ENCODE data around the gene ABTB2.

The ABTB2 gene

DNA sequence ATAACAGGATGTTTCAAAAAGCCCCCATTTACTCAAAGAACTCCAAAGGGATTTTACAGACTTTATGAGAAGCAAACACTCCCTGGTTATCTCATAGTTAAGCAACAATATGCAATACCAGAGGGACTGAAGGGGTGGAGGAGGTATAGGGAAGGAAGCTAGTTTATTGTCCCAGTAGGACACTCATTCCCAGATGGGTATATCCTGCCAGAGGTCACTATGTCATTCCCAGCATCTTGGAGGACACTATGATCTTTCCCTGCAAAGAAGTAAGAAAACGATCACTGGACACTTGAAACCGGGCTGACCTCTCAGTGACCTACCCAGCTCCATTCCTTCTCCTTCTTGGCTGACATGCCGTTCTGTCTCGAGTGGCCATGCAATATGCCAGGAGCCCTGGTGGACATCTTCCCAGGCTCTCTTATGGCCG, 137.9 kb downstream of the ABTB2 start:
- TF ChIP-seq FOXP2 (optimal IDR thresholded peaks at IDR 0.05; ENCODE audit: borderline replicate concordance, extremely low read depth, extremely low read length, insufficient read depth) (no peak), SIN3A (IDR thresholded peaks at IDR 0.05; ENCODE audit: borderline replicate concordance, insufficient read depth, low read length) (no peak), POLR2AphosphoS5 (IDR thresholded peaks at IDR 0.05; ENCODE audit: low read depth, low read length) (no peak), TAF1 (IDR thresholded peaks at IDR 0.05; ENCODE audit: borderline replicate concordance, insufficient read depth, low read length) (no peak)
- TF ChIP-seq, protein P1, sequence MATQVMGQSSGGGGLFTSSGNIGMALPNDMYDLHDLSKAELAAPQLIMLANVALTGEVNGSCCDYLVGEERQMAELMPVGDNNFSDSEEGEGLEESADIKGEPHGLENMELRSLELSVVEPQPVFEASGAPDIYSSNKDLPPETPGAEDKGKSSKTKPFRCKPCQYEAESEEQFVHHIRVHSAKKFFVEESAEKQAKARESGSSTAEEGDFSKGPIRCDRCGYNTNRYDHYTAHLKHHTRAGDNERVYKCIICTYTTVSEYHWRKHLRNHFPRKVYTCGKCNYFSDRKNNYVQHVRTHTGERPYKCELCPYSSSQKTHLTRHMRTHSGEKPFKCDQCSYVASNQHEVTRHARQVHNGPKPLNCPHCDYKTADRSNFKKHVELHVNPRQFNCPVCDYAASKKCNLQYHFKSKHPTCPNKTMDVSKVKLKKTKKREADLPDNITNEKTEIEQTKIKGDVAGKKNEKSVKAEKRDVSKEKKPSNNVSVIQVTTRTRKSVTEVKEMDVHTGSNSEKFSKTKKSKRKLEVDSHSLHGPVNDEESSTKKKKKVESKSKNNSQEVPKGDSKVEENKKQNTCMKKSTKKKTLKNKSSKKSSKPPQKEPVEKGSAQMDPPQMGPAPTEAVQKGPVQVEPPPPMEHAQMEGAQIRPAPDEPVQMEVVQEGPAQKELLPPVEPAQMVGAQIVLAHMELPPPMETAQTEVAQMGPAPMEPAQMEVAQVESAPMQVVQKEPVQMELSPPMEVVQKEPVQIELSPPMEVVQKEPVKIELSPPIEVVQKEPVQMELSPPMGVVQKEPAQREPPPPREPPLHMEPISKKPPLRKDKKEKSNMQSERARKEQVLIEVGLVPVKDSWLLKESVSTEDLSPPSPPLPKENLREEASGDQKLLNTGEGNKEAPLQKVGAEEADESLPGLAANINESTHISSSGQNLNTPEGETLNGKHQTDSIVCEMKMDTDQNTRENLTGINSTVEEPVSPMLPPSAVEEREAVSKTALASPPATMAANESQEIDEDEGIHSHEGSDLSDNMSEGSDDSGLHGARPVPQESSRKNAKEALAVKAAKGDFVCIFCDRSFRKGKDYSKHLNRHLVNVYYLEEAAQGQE (IDR thresholded peaks at IDR 0.05; ENCODE audit: insufficient read depth in 1 of 2, low read depth in 2 of 2, low read length in 2 of 2): no peak

DNA sequence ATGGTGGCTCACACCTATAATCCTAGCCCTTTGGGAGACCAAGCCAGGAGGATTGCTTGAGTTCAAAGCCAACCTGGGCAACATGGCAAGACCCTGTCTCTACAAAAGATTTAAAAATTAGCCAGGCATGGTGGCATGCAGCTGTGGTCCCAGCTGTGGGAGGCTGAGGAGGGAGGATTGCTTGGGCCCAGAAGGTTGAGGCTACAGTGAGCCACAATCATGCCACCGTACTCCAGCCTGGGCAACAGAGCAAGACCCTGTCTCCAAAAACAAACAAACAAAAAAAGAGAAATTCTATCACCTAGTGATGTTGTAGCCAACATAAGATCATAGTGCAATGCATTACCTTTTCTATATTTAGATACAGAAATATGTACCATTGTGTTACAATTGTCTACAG, 138.5 kb downstream of the ABTB2 start:
- no peak for TF ChIP-seq POLR2AphosphoS5 (IDR thresholded peaks at IDR 0.05; ENCODE audit: low read depth, low read length)
- TF ChIP-seq, protein P1 (IDR thresholded peaks at IDR 0.05; ENCODE audit: insufficient read depth in 1 of 2, low read depth in 2 of 2, low read length in 2 of 2): no peak
- no peak for TF ChIP-seq TAF1 (IDR thresholded peaks at IDR 0.05; ENCODE audit: borderline replicate concordance, insufficient read depth, low read length)
- no peak for TF ChIP-seq SIN3A (IDR thresholded peaks at IDR 0.05; ENCODE audit: borderline replicate concordance, insufficient read depth, low read length)
- no peak for TF ChIP-seq FOXP2 (optimal IDR thresholded peaks at IDR 0.05; ENCODE audit: borderline replicate concordance, extremely low read depth, extremely low read length, insufficient read depth)

DNA sequence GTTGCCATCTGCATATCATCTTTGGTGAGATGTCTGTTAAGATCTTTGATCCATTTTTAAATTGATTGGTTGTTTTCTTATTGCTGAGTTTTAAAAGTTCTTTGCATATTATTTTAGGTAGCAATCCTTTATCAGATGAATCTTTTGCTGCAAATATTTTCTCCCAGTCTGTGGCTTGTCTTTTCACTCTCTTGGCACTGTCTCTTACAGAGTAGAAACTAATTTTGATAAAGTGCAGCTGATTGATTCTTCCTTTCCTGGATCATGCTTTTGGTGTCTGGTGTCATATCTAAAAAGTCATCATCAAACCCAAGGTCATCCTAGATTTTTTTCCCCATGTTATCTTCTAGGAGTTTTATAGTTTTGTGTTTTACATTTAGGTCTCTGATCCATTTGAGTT, 139.7 kb downstream of the ABTB2 start:
- TF ChIP-seq, protein P1 (IDR thresholded peaks at IDR 0.05; ENCODE audit: insufficient read depth in 1 of 2, low read depth in 2 of 2, low read length in 2 of 2): no peak
- no peak for TF ChIP-seq FOXP2 (optimal IDR thresholded peaks at IDR 0.05; ENCODE audit: borderline replicate concordance, extremely low read depth, extremely low read length, insufficient read depth)
- TF ChIP-seq SIN3A (IDR thresholded peaks at IDR 0.05; ENCODE audit: borderline replicate concordance, insufficient read depth, low read length): no peak
- TF ChIP-seq POLR2AphosphoS5 (IDR thresholded peaks at IDR 0.05; ENCODE audit: low read depth, low read length): no peak
- TF ChIP-seq TAF1 (IDR thresholded peaks at IDR 0.05; ENCODE audit: borderline replicate concordance, insufficient read depth, low read length): no peak

DNA sequence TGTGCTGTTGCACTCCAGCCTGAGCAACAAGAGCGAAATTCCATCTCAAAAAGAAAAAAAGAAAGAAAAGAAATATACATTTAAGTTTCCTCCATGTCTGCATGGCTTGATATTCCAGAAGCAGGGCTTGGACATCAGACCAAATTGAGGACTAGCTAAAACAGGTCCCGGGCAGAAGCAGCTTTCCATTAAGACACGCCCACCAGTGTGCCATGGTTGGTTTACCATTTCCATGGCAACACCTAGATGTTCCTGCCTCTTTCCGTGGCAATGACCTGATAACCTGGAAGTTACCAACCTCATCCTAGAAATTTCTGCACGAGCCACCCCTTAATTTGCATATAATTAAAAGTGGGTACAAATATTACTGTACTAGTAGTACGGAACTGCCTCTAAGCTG, 141.1 kb downstream of the ABTB2 start:
- TF ChIP-seq, protein P1 (IDR thresholded peaks at IDR 0.05; ENCODE audit: insufficient read depth in 1 of 2, low read depth in 2 of 2, low read length in 2 of 2): no peak

DNA sequence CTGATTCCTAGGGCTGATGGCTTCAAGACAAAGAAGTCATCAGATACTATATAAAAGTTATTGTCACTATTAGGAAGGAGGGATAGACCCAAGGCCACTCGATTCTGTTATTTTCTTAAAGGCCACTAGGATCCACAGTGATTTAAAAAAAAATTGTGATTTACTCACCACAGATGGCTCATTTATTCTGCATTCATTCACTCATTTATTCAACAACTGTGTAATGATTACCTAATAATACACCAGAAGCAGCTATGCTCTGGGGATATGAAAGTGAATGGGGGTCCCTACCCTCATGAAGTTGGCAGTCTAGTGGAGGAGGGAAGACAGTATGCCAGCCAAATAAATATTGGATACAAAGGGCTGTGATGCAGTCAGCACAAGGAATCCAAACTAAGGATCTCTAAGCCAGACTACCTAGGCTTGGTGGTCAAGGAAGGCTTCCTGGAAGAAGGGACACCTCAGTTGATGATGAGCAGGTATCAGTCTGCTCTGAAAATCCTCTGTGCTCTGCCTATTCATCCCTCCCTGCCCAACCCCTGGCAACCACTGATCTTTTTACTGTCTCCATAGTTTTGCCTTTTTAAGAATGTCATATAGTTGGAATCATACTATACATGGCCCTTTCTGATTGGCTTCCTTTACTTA, 141.9 kb downstream of the ABTB2 start:
- TF ChIP-seq FOXP2 (optimal IDR thresholded peaks at IDR 0.05; ENCODE audit: borderline replicate concordance, extremely low read depth, extremely low read length, insufficient read depth): no peak
- TF ChIP-seq, protein P1 (IDR thresholded peaks at IDR 0.05; ENCODE audit: insufficient read depth in 1 of 2, low read depth in 2 of 2, low read length in 2 of 2): no peak
- TF ChIP-seq SIN3A (IDR thresholded peaks at IDR 0.05; ENCODE audit: borderline replicate concordance, insufficient read depth, low read length): no peak
- TF ChIP-seq POLR2AphosphoS5 (IDR thresholded peaks at IDR 0.05; ENCODE audit: low read depth, low read length): no peak
- no peak for TF ChIP-seq TAF1 (IDR thresholded peaks at IDR 0.05; ENCODE audit: borderline replicate concordance, insufficient read depth, low read length)

Data from PFSK-1 (cell line).